HCEC 1CT (cell line): Measurements from ENCODE around the gene UBE2J2.

ENCODE experiments used
- DNase-seq: peaks from one replicate; pipeline ENCODE4 v3.0.0-alpha.2; 2017

UBE2J2 gene

GRCh38 chr1:1206966-1207531 lies 66.6 kb downstream of the UBE2J2 start:
- no peak for DNase-seq

DNA sequence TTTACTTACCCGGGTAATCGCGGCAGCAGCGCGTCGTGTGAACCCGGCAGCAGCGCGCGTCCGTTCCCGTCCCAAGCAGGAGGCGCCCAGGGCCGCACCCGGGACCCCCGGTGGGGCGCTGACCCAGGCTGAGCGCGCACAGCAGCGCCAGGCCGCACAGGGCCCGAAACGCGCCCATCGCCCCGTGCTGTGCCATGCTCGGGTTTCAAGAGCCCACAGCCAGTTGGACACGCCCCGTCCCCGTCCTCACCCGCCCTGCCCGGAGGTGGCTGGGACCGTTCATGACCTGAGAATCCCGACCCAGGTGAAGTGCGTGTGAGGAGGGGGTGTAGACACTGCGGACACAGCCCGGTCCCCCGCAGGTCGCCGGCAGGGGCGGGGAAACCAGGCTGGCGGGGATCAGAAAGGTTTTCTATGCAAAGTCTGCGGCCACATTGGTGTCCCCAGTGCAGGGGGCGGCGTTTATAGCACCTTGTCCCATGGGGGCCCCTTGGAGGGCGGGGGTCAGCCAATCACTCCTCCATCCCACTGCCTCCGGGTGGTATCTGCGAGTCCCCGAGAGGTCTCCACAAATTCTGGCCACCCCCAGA lies 67.2 kb downstream of the UBE2J2 start, which contains the start of gene TNFRSF18:
Gene TNFRSF18, minus strand, starts transcription at position 217 of the 590 bp plus-strand sequence. Its CDS starts 21 bp downstream, at position 196.
- no peak for DNase-seq

DNA sequence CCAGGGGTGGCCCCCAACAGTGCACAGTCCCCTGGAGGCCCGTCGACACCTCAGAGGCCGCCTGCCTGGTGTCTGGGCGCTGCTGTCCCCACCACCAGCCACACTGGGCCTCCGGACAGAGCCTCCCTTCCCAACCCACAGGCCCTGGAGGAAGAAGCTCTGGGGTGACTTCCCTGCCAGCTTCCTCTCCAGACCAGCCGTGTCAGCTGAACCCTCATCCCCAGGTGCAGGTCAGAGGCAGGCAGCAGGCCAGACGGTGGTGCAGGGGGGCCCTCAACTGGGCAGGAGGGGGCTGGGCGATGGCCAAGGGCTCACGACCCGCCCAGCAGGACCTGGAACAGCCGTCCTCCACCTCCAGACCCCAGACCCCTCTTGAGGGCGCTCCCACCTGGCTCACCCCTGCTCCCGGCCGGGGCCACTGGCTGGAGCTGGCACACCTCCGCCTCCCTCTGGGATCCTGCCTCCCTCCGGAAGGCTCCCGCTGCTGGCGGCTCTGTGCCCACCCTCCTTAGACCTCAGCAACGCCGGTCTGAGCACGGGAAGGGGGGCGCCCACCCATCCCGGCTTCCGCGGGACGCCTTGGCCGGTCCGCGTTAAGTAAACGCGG lies 67.8 kb downstream of the UBE2J2 start:
- DNase-seq = no peak

- no peak for DNase-seq
Measured at GRCh38 chr1:1204998-1205768, 68.5 kb downstream of the UBE2J2 start.

- no peak for DNase-seq
Measured at GRCh38 chr1:1204425-1204920, 69.2 kb downstream of the UBE2J2 start.
